ENCODE results near the gene F11R.
"Not testable (repeated sequence)": the region's sequence is repeated elsewhere in the genome, so short reads cannot be mapped to it uniquely, and the experiment has no call there.

The F11R gene

GRCh38 chr1:161009602-161010211 is 11.2 kb downstream of the F11R start:
- no peak for FAIRE-seq

DNA sequence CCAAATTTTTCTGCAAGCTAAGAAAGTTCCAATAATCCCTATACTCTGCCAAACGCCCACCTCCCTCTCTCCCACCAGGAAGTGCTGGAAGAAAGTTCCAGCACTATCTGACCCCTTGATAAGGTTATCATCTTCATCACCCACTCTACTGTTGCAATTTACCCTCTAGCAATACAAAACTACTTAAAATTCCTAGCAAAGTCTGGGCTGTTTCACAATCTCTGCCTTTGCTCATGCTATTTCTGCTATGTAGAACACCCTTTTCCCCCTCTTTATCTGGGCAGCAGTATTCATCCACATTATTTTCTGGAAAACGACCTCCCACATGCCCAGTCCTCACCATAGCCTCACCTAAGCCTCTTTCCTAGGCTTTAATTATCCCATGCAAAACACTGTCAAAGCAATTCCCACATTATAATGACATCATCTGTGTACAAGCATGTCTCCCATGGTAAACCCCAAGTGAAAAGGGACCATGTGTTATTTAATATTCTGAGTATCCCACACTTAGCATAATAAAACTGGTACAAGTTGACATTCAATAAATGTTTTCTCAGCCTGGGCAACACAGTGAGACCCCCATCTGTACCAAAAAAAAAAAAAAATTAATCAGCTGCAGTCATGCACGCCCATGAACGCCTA is 12.0 kb downstream of the F11R start:
- no peak for FAIRE-seq

- FAIRE-seq, result no peak
Observed at GRCh38 chr1:161007369-161007768, 13.6 kb downstream of the F11R start.

DNA sequence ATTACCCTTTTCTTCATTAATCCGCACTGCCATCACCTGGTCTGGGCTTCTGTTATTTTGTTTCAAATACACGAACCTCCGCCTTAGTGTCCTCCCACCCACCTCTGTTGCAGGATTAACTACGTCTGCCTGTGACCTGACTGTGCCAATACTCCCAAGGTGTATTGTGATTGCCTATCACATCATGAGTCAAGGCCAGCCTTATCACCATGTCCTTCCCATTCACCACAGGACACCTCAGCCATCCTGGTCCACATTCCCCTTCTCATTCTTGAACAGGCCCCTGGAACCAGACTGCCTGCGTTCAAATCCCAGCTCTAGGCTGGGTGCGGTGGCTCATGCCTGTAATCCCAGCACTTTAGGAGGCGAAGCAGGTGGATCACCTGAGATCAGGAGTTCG is 14.4 kb downstream of the F11R start:
- no peak for FAIRE-seq

GRCh38 chr1:161001525-161001924 is 19.4 kb downstream of the F11R start:
- no peak for FAIRE-seq

DNA sequence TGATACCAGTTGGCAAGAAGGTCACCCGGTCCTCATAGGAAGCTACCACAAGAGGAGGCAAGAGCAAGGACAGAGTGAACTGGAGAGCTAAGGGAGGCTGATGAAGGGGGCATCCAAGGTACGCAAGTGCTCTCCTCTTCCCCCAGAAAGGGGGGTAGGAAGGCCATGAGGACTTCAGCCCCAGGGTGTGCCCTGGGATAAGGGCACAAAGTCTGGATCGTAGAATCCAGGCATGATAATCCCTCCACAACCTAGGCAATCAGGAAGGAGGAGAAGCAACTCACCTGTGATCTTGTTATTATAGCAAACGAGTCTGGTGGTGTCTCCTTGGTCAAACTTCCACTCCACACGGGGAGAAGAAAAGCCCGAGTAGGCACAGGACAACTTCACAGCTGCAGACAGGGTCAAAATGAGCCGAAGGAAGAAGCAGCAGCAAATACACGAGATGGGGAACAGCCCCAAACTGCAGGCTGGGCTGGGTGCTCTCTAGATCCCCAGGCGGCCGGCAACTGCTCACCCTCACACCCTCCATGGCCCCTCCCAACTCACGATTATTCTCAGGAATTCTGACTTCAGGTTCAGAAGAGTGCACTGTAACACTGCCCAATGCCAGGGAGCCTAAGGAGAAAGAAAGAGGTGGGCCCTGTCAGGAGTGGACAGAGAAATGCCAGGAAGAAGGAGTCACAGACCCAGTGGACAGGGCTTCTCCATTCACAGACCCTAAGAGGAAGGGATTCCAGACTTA is 20.0 kb downstream of the F11R start:
- FAIRE-seq, result no peak

GRCh38 chr1:160999376-160999775 is 21.6 kb downstream of the F11R start:
- no peak for FAIRE-seq

DNA sequence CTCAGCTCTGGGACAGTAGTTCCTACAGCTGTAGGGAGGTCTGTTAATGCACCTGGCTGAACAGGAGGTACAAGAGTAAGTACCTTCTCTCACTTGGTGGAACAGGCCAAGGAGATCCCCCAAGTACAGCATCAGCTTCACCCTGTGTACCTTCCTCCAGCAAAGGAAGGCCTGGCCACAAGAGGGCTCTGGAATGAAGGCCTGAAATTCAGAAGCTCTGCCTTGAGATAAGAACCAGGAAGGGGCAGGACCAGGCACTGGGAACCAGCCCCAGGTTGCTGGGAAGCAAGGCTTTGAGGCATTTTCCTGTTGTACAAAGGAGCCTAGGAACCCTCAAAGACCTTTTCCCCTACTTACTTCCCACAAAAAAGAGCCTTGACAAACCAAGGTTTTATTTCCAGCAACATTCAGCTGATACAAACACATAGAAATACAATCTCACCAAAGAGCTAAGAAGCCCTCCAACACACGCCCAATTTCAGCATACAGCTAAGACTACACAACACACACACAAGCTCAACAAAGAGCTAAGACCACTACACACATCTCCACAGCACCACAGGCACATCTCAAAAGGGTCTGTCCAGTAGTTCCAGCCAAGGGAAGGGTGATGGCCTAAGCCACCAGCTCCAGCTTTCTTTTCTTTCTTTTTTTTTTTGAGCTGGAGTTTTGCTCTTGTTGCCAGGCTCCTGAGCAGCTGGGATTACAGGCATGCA is 23.5 kb downstream of the F11R start:
- FAIRE-seq, result no peak

GRCh38 chr1:160996178-160996577 is 24.8 kb downstream of the F11R start:
- FAIRE-seq, result no peak

DNA sequence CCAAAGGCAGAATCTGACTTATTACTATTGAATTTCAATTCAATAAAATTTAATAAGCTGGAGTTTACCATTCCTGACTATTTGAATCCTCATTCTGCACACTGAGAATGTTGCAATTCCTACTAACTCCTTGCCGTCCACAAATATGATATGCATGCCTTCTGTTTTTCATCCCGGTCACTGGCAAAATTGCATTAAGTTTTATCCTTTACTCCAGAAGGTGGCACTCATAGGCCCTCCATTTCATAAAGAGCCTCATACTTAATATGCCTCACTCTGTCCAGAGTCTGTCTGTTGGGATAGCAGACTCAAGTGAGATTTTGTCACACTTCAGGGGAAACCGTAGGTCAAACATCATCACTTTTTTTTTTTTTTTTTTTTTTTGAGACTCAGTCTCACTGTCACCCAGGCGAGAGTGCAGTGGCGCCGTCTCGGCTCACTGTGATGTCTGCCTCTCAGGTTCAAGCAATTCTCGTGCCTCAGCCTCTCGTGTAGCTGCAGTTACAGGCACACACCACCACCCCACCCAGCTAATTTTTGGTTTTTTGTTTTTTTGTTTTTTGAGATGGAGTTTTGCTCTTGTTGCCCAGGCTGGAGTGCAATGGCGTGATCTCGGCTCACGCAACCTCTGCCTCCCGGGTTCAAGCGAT is 27.3 kb downstream of the F11R start:
- FAIRE-seq, result no peak

- not testable (repeated sequence) for FAIRE-seq
Observed at GRCh38 chr1:160992036-160992435, 28.9 kb downstream of the F11R start.

DNA sequence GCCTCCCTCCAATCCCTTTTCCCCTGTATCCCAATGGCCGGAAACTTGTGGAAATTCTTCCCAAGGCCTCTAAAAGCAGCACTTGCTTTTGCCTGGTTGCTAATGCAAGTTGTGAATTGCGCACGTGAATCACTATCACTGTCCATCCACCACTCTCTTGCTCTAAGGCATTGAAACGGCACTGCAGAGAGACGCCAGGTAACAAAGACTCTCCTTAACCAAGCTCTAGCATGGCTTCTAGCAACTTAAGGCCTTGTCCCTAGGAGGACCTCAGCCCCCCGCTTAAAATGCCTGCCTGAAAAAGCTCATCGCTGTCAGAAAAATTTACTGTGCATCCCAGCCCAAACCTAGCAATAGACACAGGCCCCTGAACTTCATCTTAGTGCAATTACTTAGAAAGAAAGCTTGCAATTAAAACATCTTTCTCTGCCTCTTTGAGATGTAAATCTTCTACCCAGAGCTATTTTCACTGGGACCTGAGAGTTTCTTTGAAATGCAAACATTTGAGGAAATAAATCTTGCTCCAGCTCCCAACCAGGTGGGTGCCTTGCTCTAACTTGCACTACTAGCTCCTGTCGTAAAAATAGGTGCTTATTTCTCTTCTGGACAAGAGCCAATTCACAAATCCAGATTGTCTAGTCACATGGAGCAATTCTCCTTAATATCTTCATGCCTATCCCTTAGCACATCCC is 33.4 kb downstream of the F11R start:
- no peak for FAIRE-seq

DNA sequence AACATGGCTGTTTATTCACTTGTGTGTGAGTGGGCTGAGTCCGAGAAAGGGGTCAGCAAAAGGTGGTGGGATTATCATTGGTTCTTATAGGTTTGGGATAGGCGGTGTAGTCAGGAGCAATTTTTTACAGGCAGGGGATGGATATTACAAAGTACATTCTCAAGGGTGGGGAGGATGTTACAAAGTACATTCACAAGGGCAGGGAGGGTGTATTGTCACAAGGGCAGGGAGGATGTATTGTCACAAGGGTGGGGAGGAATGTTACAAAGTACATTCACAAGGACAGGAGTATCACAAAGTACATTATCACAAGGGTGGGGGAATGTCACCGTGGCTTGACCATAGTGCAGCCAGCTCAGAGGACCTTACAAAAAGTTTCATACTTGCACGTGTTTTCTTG is 35.2 kb downstream of the F11R start:
- no peak for FAIRE-seq

DNA sequence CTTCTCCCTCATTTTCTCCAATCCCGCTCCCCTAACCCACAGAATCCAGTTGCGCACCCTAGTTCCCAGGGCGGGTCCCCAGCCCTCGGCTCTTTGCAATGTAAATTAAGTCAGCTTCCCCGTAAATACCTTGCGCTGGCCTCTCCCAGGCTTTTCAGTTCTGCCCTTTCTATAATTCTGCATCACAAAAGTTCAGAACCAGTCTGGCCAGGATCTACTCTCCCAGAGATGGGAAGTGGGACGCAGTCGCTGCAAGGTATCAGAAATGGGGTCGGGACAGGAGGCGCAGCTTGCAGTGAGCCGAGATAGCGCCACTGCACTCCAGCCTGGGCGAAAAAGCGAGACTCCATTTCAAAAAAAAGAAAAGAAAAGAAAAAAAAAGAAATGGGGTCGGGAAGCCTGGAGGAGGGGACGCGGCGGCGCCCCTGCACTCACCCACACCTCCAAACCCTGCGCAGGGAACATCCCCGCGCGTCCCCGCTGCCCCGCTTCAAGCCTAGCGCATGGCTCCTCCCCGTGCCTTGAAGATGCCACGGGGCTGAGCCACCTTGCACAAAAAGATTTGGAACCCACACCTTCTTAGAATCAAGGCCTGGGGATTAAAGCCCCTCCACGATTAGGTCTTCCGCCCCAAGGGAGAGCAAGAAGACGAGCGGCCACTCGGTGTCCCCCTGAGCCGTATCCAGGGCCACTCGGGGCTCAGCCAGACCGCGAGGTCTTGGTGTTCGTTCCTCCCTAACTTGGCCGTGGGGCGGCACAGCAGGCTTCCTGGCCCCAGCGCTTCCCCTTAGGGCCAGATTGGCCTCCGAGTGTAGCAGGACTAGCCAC is 39.2 kb downstream of the F11R start:
- no peak for FAIRE-seq

DNA sequence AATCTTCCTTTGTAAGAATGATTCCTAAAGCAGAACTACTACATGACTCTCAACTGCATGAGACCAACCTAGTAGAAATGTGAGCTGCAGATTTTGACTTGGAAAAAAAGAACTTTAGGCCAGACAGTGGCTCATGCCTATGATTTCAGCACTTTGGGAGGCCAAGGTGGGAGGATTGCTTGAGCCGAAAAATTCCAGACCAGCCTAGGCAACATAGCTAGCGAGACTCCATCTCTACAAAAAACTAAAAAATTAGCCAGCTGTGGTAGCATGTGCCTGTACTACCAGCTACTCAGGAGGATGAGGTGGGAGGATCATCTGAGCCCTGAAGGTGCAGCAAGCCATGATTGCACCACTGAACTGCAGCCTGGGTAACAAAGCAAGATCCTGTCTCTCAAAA is 41.7 kb downstream of the F11R start:
- FAIRE-seq, result no peak

DNA sequence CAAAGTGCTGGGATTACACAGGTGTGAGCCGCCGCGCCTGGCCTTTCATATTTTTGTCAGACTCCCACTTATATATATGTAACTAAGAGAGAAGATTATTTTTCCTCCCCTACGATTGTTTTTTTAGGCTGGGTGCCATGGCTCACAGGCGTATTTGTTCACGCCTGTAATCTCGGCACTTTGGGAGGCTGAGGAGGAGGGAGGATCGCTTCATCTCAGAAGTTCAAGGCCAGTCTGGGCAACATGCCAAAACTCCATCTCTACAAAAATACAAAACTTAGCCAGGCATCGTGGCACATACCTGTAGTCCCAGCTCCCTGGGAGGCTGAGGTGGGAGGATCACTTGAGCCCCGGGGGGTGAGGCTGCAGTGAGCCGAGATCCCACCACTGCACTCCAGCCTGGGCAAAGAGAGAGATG is 42.4 kb downstream of the F11R start:
- no peak for FAIRE-seq

GRCh38 chr1:160975026-160975425 is 45.9 kb downstream of the F11R start:
- FAIRE-seq, result no peak

DNA sequence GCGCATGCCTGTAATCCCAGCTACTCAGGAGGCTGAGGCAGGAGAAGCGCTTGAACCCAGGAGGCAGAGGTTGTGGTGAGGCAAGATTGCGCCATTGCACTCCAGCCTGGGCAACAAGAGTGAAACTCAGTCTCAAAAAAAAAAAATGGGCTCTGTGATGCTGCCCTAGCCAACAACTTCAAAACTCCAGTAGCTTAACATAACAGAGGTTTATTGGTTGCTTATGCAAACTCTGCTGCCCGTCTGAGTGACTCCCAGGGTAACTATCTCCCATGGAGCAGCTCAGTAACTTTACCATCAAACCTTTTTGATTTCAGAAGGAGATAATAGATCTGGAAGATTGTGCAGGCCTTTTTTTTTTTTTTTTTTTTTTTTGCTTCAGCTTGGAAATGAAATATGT is 47.5 kb downstream of the F11R start:
- FAIRE-seq, result no peak

DNA sequence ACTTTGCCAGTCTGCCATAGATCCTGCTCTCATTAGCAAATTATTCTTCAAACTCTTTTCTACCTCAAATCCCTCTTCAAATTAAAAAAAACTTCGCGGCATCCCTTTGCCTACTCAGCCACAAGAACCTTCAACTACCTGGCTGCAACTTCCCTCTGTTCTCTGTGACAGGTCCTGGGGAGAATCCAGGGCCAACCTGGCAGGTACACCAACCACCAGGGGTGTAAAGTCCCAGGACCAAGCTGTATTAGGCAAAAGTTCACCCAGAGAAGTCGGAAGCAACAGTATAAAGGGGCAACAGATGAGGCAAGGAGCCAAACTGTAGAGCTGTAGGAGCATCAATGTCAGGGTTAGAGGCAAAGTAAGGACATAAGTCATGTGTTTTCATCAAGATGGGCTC is 48.0 kb downstream of the F11R start:
- no peak for FAIRE-seq

DNA sequence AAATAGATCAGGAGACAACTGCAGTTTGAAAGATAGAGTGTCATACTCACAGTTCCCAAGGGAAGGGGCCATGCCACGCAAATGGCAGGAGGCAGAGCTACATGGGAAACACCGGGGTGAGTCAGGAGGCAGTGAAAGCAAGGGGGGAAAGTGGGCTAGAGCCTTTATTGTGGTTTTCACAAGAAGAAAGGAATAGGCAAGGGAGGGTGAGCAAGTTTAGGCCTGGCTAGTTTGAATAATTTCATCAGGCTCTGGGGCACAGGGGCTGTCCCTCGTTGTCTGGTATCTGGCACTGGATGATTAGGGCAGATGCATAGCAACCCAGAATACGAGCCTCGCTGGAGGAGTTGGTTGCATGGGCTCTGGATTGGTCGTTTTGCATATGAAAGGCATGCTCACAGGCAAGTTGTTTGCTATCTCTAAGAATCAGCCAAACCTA is 49.3 kb downstream of the F11R start:
- no peak for FAIRE-seq

- no peak for FAIRE-seq
Observed at GRCh38 chr1:160963521-160963920, 57.4 kb downstream of the F11R start.
